GM23338 (cell line): ENCODE results near the gene AP1B1. TPM values are rescaled to one million over a fixed set of nuclear protein-coding genes. Genes with fewer than 3 reads are reported as not detected.

ENCODE experiments used
- ATAC-seq: fragments of 200-7000 bp; cut with Tn5 transposase; 3 replicates; pipeline ENCODE4 v1.9.1; 2020
- DNase-seq: peaks from one replicate; pipeline ENCODE4 v3.0.0-alpha.2; 2015; ENCODE audit warnings: low spot score
- H2AFZ ChIP-seq: fragments of 200-600 bp; sonication (generic); 2 replicates; pipeline ENCODE4 v1.8.0; 2016; ENCODE audit warnings: antibody characterized with exemption, mild to moderate bottlenecking, moderate library complexity
- H3F3A ChIP-seq: fragments of 200-600 bp; sonication (generic); replicated peaks from 2 replicates; pipeline ENCODE4 v1.8.0; 2017; ENCODE audit warnings: antibody characterized with exemption, mixed run types, low read depth
- H3K27ac ChIP-seq: fragments of 200-600 bp; sonication (generic); 2 replicates; pipeline ENCODE4 v1.6.1; 2016; ENCODE audit warnings: low read depth
- H3K27me3 ChIP-seq: fragments of 200-600 bp; sonication (generic); 2 replicates; pipeline ENCODE4 v1.8.0; 2016; ENCODE audit warnings: mild to moderate bottlenecking, mixed run types, moderate library complexity; ENCODE audit not compliant: insufficient read depth
- H3K36me3 ChIP-seq: fragments of 200-600 bp; sonication (generic); 2 replicates; pipeline ENCODE4 v1.8.0; 2016; ENCODE audit warnings: mild to moderate bottlenecking; ENCODE audit not compliant: insufficient read depth
- H3K4me1 ChIP-seq: fragments of 200-600 bp; sonication (generic); 2 replicates; pipeline ENCODE4 v1.8.0; 2016; ENCODE audit warnings: mild to moderate bottlenecking, moderate library complexity; ENCODE audit not compliant: insufficient read depth
- H3K4me2 ChIP-seq: fragments of 200-600 bp; sonication (generic); 2 replicates; pipeline ENCODE4 v1.7.1; 2017; ENCODE audit warnings: mixed run types
- H3K4me3 ChIP-seq: fragments of 200-600 bp; sonication (generic); 2 replicates; pipeline ENCODE4 v1.6.1; 2016; ENCODE audit warnings: mixed run types
- H3K79me2 ChIP-seq: fragments of 200-600 bp; sonication (generic); replicated peaks from 2 replicates; pipeline ENCODE4 v1.8.0; 2017; ENCODE audit warnings: mild to moderate bottlenecking; ENCODE audit not compliant: insufficient read depth
- H3K9me2 ChIP-seq: fragments of 200-600 bp; sonication (generic); 2 replicates; pipeline ENCODE4 v1.8.0; 2017; ENCODE audit not compliant: insufficient read depth
- H4K20me1 ChIP-seq: fragments of 200-600 bp; sonication (generic); replicated peaks from 2 replicates; pipeline ENCODE4 v1.8.0; 2017; ENCODE audit warnings: mild to moderate bottlenecking; ENCODE audit not compliant: insufficient read depth
- H3K27ac Mint-ChIP-seq: 2 replicates; pipeline ENCODE4 v1.8.0; 2020; ENCODE audit warnings: inconsistent platforms, mild to moderate bottlenecking, moderate library complexity, mixed read lengths
- H3K27me3 Mint-ChIP-seq: 3 replicates; pipeline ENCODE4 v1.8.0; 2022; ENCODE audit warnings: low read depth, mild to moderate bottlenecking, moderate library complexity, mixed read lengths, inconsistent platforms; ENCODE audit not compliant: insufficient read depth, poor library complexity
- H3K36me3 Mint-ChIP-seq: 3 replicates; pipeline ENCODE4 v1.8.0; 2021; ENCODE audit warnings: low read depth, mild to moderate bottlenecking, inconsistent platforms, moderate library complexity, mixed read lengths
- H3K4me1 Mint-ChIP-seq: 3 replicates; pipeline ENCODE4 v1.8.0; 2020; ENCODE audit warnings: mild to moderate bottlenecking, inconsistent platforms, mixed read lengths
- H3K4me3 Mint-ChIP-seq: 3 replicates; pipeline ENCODE4 v1.8.0; 2021; ENCODE audit warnings: moderate library complexity, mild to moderate bottlenecking, inconsistent platforms, mixed read lengths
- H3K9me3 Mint-ChIP-seq: 3 replicates; pipeline ENCODE4 v1.8.0; 2020; ENCODE audit warnings: moderate library complexity, mild to moderate bottlenecking, inconsistent platforms, mixed read lengths
- CREB1 ChIP-seq: fragments of 250-450 bp; sonication (Bioruptor Pico); IDR thresholded peaks from 2 replicates; pipeline ENCODE4 v1.5.0; 2020; ENCODE audit warnings: low read depth, mild to moderate bottlenecking, moderate library complexity
- EZH2 ChIP-seq: fragments of 200-600 bp; sonication (generic); IDR thresholded peaks from one replicate; pipeline ENCODE4 v1.8.0; 2017; ENCODE audit warnings: antibody characterized with exemption, mild to moderate bottlenecking, low read depth; ENCODE audit not compliant: unreplicated experiment
- EZH2phosphoT487 ChIP-seq: fragments of 200-600 bp; sonication (generic); IDR thresholded peaks from one replicate; pipeline ENCODE4 v1.8.1; 2018; ENCODE audit warnings: antibody characterized with exemption; ENCODE audit not compliant: unreplicated experiment
- JUNB ChIP-seq: IDR thresholded peaks from one replicate; pipeline ENCODE4 v1.6.1; 2016; ENCODE audit warnings: antibody characterized with exemption; ENCODE audit not compliant: unreplicated experiment
- NANOG ChIP-seq: IDR thresholded peaks from 2 replicates; pipeline ENCODE4 v1.6.1; 2016; ENCODE audit warnings: antibody characterized with exemption, borderline replicate concordance
- POLR2AphosphoS5 ChIP-seq: IDR thresholded peaks from 2 replicates; pipeline ENCODE4 v1.6.1; 2016; ENCODE audit warnings: antibody characterized with exemption, low read depth
- STAT1 ChIP-seq: IDR thresholded peaks from one replicate; pipeline ENCODE4 v1.6.1; 2016; ENCODE audit warnings: antibody characterized with exemption; ENCODE audit not compliant: unreplicated experiment
- ZNF114 ChIP-seq: fragments of 250-450 bp; sonication (Bioruptor Pico); IDR thresholded peaks from 2 replicates; pipeline ENCODE4 v1.5.0; 2020; ENCODE audit warnings: mild to moderate bottlenecking, moderate library complexity
- ZNF331 ChIP-seq: fragments of 250-450 bp; sonication (Bioruptor Pico); IDR thresholded peaks from 2 replicates; pipeline ENCODE4 v1.5.0; 2020; ENCODE audit warnings: low read depth, mild to moderate bottlenecking, moderate library complexity
- polyA plus RNA-seq: library from polyadenylated mRNA; unstranded; fragments of >200 nt; fragmentation: Nextera tagmentation; extraction: Ambion mirVana; gene quantifications from 2 replicates; pipeline ENCODE4 v1.2.1, GENCODE V29; 2016
- total RNA-seq: library from RNA; depleted of rRNA; stranded (reverse); fragments of >200 nt; shearing (Covaris generic); gene quantifications from 2 replicates; pipeline ENCODE4 v1.2.3, GENCODE V29; 2014
- TF ChIP-seq, protein P1 (sequence below): IDR thresholded peaks from one replicate; pipeline ENCODE4 v1.6.1; 2018; ENCODE audit warnings: antibody characterized with exemption; ENCODE audit not compliant: unreplicated experiment
- TF ChIP-seq, protein P2 (sequence below): IDR thresholded peaks from 2 replicates; pipeline ENCODE4 v1.6.1; 2016; ENCODE audit warnings: antibody characterized with exemption
- TF ChIP-seq, protein P3 (sequence below), 2 experiments: fragments of 200-600 bp in 1 of 2; sonication (generic) in 1 of 2; conservative IDR thresholded peaks; 2 replicates each; pipeline versions ENCODE4 v1.5.1 to v1.6.1; 2016 to 2017; ENCODE audit warnings: antibody characterized with exemption in 2 of 2, low read depth in 2 of 2, mild to moderate bottlenecking in 2 of 2, moderate library complexity in 1 of 2
- TF ChIP-seq, protein P4 (sequence below): fragments of 250-450 bp; sonication (Bioruptor Pico); IDR thresholded peaks from 2 replicates; pipeline ENCODE4 v1.5.0; 2020; ENCODE audit warnings: mild to moderate bottlenecking, moderate library complexity

Gene AP1B1
- total and polyA plus RNA-seq, 2 experiments from 2014 or later, result 19.5 to 74.4 TPM

DNA sequence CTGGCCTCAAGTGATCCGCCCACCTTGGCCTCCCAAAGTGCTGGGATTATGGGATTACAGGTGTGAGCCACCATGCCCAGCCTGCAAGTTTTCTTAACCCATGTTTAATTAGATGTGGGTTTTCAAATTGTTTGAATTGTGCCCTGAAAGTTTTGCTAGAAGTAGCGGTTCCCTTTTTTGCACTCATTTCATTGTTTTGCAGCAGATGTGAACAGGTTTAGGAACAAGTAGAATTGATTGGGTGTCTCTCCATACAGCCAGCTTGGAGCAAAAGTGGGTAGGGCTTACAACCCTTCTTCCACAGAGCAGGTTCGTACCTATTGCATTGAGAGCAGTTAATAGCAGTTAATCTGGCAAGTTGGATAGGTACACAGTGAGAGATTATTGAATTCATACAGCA, 104.2 kb downstream of the AP1B1 start:
- Histone ChIP-seq H3F3A (peaks cover 18% of the 10 kb centered on the region; the same call in 1 of the 2 replicates), H3K27ac (peak overlapping the region; percentile 63; the same call in 1 of the 2 replicates), H2AFZ (no peak overlapping the region), H3K79me2 (peaks cover 99% of the 10 kb centered on the region), H3K4me3 (no peak overlapping the region), H3K4me1 (no peaks in the 10 kb centered on the region), H3K4me2 (no peak overlapping the region), H3K36me3 (peaks cover 82% of the 10 kb centered on the region), H3K9me2 (no peaks in the 10 kb centered on the region), H3K27me3 (no peaks in the 10 kb centered on the region), H4K20me1 (peaks cover 61% of the 10 kb centered on the region)
- Mint-ChIP-seq H3K27ac (no peak overlapping the region), H3K36me3 (peaks cover 99% of the 10 kb centered on the region), H3K9me3 (no peaks in the 10 kb centered on the region), H3K4me1 (no peaks in the 10 kb centered on the region; the same call in 2 of the 3 replicates), H3K27me3 (peaks cover 12% of the 10 kb centered on the region), H3K4me3 (no peak overlapping the region)
- ATAC-seq (no peak), DNase-seq (no peak)
- no peak for TF ChIP-seq STAT1
- TF ChIP-seq POLR2AphosphoS5, result no peak
- TF ChIP-seq, protein P1, sequence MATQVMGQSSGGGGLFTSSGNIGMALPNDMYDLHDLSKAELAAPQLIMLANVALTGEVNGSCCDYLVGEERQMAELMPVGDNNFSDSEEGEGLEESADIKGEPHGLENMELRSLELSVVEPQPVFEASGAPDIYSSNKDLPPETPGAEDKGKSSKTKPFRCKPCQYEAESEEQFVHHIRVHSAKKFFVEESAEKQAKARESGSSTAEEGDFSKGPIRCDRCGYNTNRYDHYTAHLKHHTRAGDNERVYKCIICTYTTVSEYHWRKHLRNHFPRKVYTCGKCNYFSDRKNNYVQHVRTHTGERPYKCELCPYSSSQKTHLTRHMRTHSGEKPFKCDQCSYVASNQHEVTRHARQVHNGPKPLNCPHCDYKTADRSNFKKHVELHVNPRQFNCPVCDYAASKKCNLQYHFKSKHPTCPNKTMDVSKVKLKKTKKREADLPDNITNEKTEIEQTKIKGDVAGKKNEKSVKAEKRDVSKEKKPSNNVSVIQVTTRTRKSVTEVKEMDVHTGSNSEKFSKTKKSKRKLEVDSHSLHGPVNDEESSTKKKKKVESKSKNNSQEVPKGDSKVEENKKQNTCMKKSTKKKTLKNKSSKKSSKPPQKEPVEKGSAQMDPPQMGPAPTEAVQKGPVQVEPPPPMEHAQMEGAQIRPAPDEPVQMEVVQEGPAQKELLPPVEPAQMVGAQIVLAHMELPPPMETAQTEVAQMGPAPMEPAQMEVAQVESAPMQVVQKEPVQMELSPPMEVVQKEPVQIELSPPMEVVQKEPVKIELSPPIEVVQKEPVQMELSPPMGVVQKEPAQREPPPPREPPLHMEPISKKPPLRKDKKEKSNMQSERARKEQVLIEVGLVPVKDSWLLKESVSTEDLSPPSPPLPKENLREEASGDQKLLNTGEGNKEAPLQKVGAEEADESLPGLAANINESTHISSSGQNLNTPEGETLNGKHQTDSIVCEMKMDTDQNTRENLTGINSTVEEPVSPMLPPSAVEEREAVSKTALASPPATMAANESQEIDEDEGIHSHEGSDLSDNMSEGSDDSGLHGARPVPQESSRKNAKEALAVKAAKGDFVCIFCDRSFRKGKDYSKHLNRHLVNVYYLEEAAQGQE, result no peak
- TF ChIP-seq, protein P2, sequence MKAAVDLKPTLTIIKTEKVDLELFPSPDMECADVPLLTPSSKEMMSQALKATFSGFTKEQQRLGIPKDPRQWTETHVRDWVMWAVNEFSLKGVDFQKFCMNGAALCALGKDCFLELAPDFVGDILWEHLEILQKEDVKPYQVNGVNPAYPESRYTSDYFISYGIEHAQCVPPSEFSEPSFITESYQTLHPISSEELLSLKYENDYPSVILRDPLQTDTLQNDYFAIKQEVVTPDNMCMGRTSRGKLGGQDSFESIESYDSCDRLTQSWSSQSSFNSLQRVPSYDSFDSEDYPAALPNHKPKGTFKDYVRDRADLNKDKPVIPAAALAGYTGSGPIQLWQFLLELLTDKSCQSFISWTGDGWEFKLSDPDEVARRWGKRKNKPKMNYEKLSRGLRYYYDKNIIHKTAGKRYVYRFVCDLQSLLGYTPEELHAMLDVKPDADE, result no peak
- TF ChIP-seq NANOG, result no peak
- TF ChIP-seq ZNF114 (CRISPR knock-in tag), result no peak
- TF ChIP-seq, protein P3, sequence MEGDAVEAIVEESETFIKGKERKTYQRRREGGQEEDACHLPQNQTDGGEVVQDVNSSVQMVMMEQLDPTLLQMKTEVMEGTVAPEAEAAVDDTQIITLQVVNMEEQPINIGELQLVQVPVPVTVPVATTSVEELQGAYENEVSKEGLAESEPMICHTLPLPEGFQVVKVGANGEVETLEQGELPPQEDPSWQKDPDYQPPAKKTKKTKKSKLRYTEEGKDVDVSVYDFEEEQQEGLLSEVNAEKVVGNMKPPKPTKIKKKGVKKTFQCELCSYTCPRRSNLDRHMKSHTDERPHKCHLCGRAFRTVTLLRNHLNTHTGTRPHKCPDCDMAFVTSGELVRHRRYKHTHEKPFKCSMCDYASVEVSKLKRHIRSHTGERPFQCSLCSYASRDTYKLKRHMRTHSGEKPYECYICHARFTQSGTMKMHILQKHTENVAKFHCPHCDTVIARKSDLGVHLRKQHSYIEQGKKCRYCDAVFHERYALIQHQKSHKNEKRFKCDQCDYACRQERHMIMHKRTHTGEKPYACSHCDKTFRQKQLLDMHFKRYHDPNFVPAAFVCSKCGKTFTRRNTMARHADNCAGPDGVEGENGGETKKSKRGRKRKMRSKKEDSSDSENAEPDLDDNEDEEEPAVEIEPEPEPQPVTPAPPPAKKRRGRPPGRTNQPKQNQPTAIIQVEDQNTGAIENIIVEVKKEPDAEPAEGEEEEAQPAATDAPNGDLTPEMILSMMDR (conservative IDR thresholded peaks at IDR 0.05; ENCODE audit: low read depth in 2 of 2), result no peak
- TF ChIP-seq, protein P4, sequence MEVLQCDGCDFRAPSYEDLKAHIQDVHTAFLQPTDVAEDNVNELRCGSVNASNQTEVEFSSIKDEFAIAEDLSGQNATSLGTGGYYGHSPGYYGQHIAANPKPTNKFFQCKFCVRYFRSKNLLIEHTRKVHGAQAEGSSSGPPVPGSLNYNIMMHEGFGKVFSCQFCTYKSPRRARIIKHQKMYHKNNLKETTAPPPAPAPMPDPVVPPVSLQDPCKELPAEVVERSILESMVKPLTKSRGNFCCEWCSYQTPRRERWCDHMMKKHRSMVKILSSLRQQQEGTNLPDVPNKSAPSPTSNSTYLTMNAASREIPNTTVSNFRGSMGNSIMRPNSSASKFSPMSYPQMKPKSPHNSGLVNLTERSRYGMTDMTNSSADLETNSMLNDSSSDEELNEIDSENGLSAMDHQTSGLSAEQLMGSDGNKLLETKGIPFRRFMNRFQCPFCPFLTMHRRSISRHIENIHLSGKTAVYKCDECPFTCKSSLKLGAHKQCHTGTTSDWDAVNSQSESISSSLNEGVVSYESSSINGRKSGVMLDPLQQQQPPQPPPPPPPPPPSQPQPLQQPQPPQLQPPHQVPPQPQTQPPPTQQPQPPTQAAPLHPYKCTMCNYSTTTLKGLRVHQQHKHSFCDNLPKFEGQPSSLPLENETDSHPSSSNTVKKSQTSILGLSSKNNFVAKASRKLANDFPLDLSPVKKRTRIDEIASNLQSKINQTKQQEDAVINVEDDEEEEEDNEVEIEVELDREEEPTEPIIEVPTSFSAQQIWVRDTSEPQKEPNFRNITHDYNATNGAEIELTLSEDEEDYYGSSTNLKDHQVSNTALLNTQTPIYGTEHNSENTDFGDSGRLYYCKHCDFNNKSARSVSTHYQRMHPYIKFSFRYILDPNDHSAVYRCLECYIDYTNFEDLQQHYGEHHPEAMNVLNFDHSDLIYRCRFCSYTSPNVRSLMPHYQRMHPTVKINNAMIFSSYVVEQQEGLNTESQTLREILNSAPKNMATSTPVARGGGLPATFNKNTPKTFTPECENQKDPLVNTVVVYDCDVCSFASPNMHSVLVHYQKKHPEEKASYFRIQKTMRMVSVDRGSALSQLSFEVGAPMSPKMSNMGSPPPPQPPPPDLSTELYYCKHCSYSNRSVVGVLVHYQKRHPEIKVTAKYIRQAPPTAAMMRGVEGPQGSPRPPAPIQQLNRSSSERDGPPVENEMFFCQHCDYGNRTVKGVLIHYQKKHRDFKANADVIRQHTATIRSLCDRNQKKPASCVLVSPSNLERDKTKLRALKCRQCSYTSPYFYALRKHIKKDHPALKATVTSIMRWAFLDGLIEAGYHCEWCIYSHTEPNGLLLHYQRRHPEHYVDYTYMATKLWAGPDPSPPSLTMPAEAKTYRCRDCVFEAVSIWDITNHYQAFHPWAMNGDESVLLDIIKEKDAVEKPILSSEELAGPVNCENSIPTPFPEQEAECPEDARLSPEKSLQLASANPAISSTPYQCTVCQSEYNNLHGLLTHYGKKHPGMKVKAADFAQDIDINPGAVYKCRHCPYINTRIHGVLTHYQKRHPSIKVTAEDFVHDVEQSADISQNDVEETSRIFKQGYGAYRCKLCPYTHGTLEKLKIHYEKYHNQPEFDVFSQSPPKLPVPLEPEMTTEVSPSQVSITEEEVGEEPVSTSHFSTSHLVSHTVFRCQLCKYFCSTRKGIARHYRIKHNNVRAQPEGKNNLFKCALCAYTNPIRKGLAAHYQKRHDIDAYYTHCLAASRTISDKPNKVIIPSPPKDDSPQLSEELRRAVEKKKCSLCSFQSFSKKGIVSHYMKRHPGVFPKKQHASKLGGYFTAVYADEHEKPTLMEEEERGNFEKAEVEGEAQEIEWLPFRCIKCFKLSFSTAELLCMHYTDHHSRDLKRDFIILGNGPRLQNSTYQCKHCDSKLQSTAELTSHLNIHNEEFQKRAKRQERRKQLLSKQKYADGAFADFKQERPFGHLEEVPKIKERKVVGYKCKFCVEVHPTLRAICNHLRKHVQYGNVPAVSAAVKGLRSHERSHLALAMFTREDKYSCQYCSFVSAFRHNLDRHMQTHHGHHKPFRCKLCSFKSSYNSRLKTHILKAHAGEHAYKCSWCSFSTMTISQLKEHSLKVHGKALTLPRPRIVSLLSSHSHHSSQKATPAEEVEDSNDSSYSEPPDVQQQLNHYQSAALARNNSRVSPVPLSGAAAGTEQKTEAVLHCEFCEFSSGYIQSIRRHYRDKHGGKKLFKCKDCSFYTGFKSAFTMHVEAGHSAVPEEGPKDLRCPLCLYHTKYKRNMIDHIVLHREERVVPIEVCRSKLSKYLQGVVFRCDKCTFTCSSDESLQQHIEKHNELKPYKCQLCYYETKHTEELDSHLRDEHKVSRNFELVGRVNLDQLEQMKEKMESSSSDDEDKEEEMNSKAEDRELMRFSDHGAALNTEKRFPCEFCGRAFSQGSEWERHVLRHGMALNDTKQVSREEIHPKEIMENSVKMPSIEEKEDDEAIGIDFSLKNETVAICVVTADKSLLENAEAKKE (CRISPR knock-in tag), result no peak
- TF ChIP-seq EZH2phosphoT487, result no peak
- no peak for TF ChIP-seq EZH2
- no peak for TF ChIP-seq ZNF331
- no peak for TF ChIP-seq JUNB
- no peak for TF ChIP-seq CREB1 (CRISPR knock-in tag)
